GM18861 (cell line): Measurements from ENCODE around the gene PLA2G10.
"Not testable (repeated sequence)": the region's sequence is repeated elsewhere in the genome, so short reads cannot be mapped to it uniquely, and the experiment has no call there.

ENCODE experiments used
- ATAC-seq: cut with Tn5 transposase; IDR thresholded peaks from one replicate; pipeline ENCODE4 v1.9.1; 2021; ENCODE audit not compliant: unreplicated experiment

The PLA2G10 gene

GRCh38 chr16:14694129-14694528 lies at the start of gene PLA2G10:
TSS of gene PLA2G10 (minus strand) at chr16:14694308. CDS start at chr16:14694229, 79 bp downstream.
- not testable (repeated sequence) for ATAC-seq

GRCh38 chr16:14742273-14743128 lies 48.4 kb upstream of the PLA2G10 start, which contains the start of gene NPIPA2:
TSS of gene NPIPA2 (plus strand) at chr16:14742533. CDS start at chr16:14748066, 5,533 bp downstream.
- peak; percentile 99 for ATAC-seq

- not testable (repeated sequence) for ATAC-seq
These were observed 47.7 kb upstream of the PLA2G10 start for GRCh38 chr16:14741794-14742193.

GRCh38 chr16:14740832-14741385 lies 46.8 kb upstream of the PLA2G10 start:
- not testable (repeated sequence) for ATAC-seq

GRCh38 chr16:14733233-14733632 lies 39.1 kb upstream of the PLA2G10 start:
- ATAC-seq = not testable (repeated sequence)

- ATAC-seq = peak; percentile 97
These were observed 9.3 kb upstream of the PLA2G10 start, which contains the start of gene NPIPA3 for GRCh38 chr16:14703156-14704011. TSS of gene NPIPA3 (plus strand) at chr16:14703411. CDS start at chr16:14708944, 5,533 bp downstream.

GRCh38 chr16:14702672-14703071 lies 8.6 kb upstream of the PLA2G10 start:
- ATAC-seq = not testable (repeated sequence)

GRCh38 chr16:14701859-14702258 lies 7.8 kb upstream of the PLA2G10 start:
- ATAC-seq = not testable (repeated sequence)

GRCh38 chr16:14685870-14686793 lies 8.0 kb downstream of the PLA2G10 start:
- ATAC-seq = not testable (repeated sequence)

- ATAC-seq = no peak
These were observed 12.0 kb downstream of the PLA2G10 start for GRCh38 chr16:14682121-14682520.

GRCh38 chr16:14681115-14681514 lies 13.0 kb downstream of the PLA2G10 start:
- ATAC-seq = no peak

- not testable (repeated sequence) for ATAC-seq
These were observed 13.7 kb downstream of the PLA2G10 start for GRCh38 chr16:14680396-14680795.

GRCh38 chr16:14678748-14679497 lies 15.2 kb downstream of the PLA2G10 start:
- ATAC-seq = no peak

GRCh38 chr16:14677627-14678026 lies 16.5 kb downstream of the PLA2G10 start:
- no peak for ATAC-seq

- ATAC-seq = no peak
These were observed 17.5 kb downstream of the PLA2G10 start for GRCh38 chr16:14676633-14677032.

GRCh38 chr16:14672403-14672971 lies 21.6 kb downstream of the PLA2G10 start:
- peak; percentile 54 for ATAC-seq

- ATAC-seq = no peak
These were observed 24.3 kb downstream of the PLA2G10 start for GRCh38 chr16:14669776-14670175.

GRCh38 chr16:14668556-14669223 lies 25.4 kb downstream of the PLA2G10 start:
- ATAC-seq = no peak
